B cell (primary cell): ENCODE results near the gene PANK4.

ENCODE experiments used
- EZH2 ChIP-seq: IDR thresholded peaks from 2 replicates; pipeline ENCODE4 v1.6.1; 2012; ENCODE audit warnings: borderline replicate concordance, low read depth, mild to moderate bottlenecking, moderate library complexity, low read length; ENCODE audit not compliant: insufficient read depth, poor library complexity, severe bottlenecking
- TF ChIP-seq, protein P1 (sequence below): fragments of 200-600 bp; IDR thresholded peaks from one replicate; pipeline ENCODE4 v1.8.0; 2022; ENCODE audit warnings: antibody characterized with exemption, mild to moderate bottlenecking

DNA sequence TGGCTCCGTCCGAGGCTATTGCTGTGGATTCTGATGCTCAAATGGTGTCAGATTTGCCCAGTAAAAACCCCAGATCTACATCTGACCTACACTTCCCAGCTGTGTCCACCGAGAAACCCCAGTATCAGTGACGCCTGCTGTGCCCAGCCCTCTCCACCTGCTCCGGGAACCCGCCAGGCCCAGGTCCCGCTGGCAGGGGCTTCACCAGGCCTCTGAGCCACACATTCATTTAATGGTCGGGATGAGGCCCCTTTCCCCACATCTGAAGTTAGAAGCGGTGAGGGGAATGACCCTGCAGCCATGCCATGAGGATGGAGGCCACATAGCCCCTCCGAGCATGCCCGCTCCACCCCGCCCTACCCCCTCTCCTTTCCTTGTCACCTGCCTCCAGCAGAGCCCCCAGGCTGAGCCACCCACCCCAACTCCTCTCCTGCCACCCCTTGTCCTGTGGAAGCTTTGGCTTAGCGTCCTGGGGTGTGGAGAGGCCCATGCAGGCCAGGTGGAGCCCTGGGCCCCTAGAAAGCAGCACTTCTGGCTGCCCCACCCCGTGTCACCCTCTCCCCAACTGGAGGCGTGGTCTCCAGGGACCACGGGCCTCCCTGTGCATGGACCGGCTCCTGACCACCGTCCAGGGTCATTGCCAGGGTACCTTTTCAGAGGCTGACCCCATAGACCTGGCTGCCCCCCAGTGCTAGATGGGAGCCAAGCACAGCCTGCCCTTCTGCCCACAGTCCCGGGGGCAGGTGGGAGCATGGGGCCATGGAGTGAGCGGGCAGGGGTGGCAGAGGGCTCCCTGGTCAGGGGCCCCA is 37.8 kb upstream of the PANK4 start:
- TF ChIP-seq, protein P1, sequence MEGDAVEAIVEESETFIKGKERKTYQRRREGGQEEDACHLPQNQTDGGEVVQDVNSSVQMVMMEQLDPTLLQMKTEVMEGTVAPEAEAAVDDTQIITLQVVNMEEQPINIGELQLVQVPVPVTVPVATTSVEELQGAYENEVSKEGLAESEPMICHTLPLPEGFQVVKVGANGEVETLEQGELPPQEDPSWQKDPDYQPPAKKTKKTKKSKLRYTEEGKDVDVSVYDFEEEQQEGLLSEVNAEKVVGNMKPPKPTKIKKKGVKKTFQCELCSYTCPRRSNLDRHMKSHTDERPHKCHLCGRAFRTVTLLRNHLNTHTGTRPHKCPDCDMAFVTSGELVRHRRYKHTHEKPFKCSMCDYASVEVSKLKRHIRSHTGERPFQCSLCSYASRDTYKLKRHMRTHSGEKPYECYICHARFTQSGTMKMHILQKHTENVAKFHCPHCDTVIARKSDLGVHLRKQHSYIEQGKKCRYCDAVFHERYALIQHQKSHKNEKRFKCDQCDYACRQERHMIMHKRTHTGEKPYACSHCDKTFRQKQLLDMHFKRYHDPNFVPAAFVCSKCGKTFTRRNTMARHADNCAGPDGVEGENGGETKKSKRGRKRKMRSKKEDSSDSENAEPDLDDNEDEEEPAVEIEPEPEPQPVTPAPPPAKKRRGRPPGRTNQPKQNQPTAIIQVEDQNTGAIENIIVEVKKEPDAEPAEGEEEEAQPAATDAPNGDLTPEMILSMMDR, result no peak
- no peak for TF ChIP-seq EZH2
